Caco-2 (cell line): ENCODE measurements around the gene BCL3. TPM values are rescaled to one million over a fixed set of nuclear protein-coding genes. Genes with fewer than 3 reads are reported as not detected.
A peak's percentile ranks its signal among the peaks of the same experiment; 100 is the strongest.

ENCODE experiments used
- BruUV-seq: library from RNA; stranded (reverse); fragments of 400-500 nt; replicated peaks from 2 replicates; lab custom pipeline; 2021; lab: Mats Ljungman, UMichigan
- CTCF ChIA-PET: fragments of 300-600 bp; sonication (Branson Sonifier 250); formaldehyde crosslinking; loops from one replicate; lab custom pipeline; 2022; ENCODE audit warnings: antibody characterized with exemption; lab: Charles Lee
- POLR2A ChIA-PET: fragments of 300-600 bp; sonication (Branson Sonifier 250); formaldehyde crosslinking; loops from one replicate; lab custom pipeline; 2022; ENCODE audit warnings: antibody characterized with exemption; lab: Charles Lee
- DNase-seq, 2 experiments: peaks; one replicate each; pipeline versions ENCODE4 v3.0.0 to v3.0.0-alpha.2; 2020 to 2022
- H3K27me3 ChIP-seq: replicated peaks from 2 replicates; pipeline ENCODE4 v1.6.0; 2011; ENCODE audit warnings: low read length; ENCODE audit not compliant: control insufficient read depth, insufficient read depth
- H3K36me3 ChIP-seq: 2 replicates; pipeline ENCODE4 v1.5.1; 2011; ENCODE audit warnings: low read length; ENCODE audit not compliant: control insufficient read depth, insufficient read depth
- H3K4me1 ChIP-seq: fragments of 250-450 bp; sonication (Bioruptor Pico); 2 replicates; pipeline ENCODE4 v1.5.1; 2020; ENCODE audit warnings: mild to moderate bottlenecking
- H3K4me3 ChIP-seq: 2 replicates; pipeline ENCODE4 v1.5.1; 2011; ENCODE audit warnings: low read depth, mild to moderate bottlenecking, control low read depth, low read length
- H3K9me3 ChIP-seq: fragments of 250-450 bp; sonication (Bioruptor Pico); 2 replicates; pipeline ENCODE4 v1.5.1; 2020; ENCODE audit warnings: mild to moderate bottlenecking, moderate library complexity
- H3K27ac Mint-ChIP-seq: one replicate; pipeline ENCODE4 v1.8.0; 2022; ENCODE audit warnings: mixed read lengths; ENCODE audit not compliant: unreplicated experiment
- H3K27me3 Mint-ChIP-seq: one replicate; pipeline ENCODE4 v1.8.0; 2022; ENCODE audit warnings: mixed read lengths; ENCODE audit not compliant: insufficient read depth, unreplicated experiment
- H3K36me3 Mint-ChIP-seq: one replicate; pipeline ENCODE4 v1.8.0; 2022; ENCODE audit warnings: mild to moderate bottlenecking, mixed read lengths; ENCODE audit not compliant: insufficient read depth, unreplicated experiment
- H3K4me1 Mint-ChIP-seq: one replicate; pipeline ENCODE4 v1.8.0; 2022; ENCODE audit warnings: low read depth, mixed read lengths; ENCODE audit not compliant: unreplicated experiment
- H3K4me3 Mint-ChIP-seq: one replicate; pipeline ENCODE4 v1.8.0; 2022; ENCODE audit warnings: mild to moderate bottlenecking, moderate library complexity, mixed read lengths; ENCODE audit not compliant: unreplicated experiment
- H3K9me3 Mint-ChIP-seq: one replicate; pipeline ENCODE4 v1.8.0; 2022; ENCODE audit warnings: mixed read lengths; ENCODE audit not compliant: unreplicated experiment
- CTCF ChIP-seq, 2 experiments: fragments of 200-600 bp in 1 of 2; IDR thresholded peaks; 1 replicate in 1 of 2; 2 replicates in 1 of 2; pipeline versions ENCODE4 v1.5.1 to v1.8.0; 2011 to 2022; ENCODE audit warnings: antibody characterized with exemption in 1 of 2, control low read depth in 1 of 2, inconsistent platforms in 1 of 2, low read depth in 1 of 2, low read length in 1 of 2, mild to moderate bottlenecking in 1 of 2, moderate library complexity in 1 of 2; ENCODE audit not compliant: insufficient read depth in 1 of 2, severe bottlenecking in 1 of 2, unreplicated experiment in 1 of 2
- intact Hi-C: fragments of 100-400 bp; cut with micrococcal nuclease; formaldehyde crosslinking; loops from one replicate; pipeline ENCODE4 v1.10.0; 2022; ENCODE audit not compliant: unreplicated experiment
- microRNA-seq: library from miRNA; unstranded; fragments of <30 nt; microRNA quantifications from one replicate; pipeline ENCODE4 v1.2.0, GENCODE V29; 2022
- total RNA-seq: library from RNA; stranded (reverse); gene quantifications from 2 replicates; pipeline ENCODE4 v1.2.3, GENCODE V29; 2022

Gene BCL3
- total RNA-seq, 1 experiment from 2014 or later = 15.5 TPM

- BruUV-seq = TSS peak; percentile 95
- Mint-ChIP-seq H3K9me3 (peaks cover 2% of the 10 kb centered on the region), H3K27me3 (no peaks in the 10 kb centered on the region), H3K27ac (peak within 1 kb of the TSS; percentile 95), H3K4me1 (peaks cover 45% of the 10 kb centered on the region), H3K4me3 (peak within 1 kb of the TSS; percentile 82), H3K36me3 (peaks cover 66% of the 10 kb centered on the region)
- CTCF ChIA-PET = interaction anchor here (0.5 to 4.0 kb wide), 14 partner anchors 9 to 379 kb away, joined by 3 to 53 read pairs (median 6); partner anchors contain the start of genes CBLC and NECTIN2
- POLR2A ChIA-PET = interaction anchor here (0.6 to 2.7 kb wide), 8 partner anchors 11 to 105 kb away, joined by 3 to 30 read pairs (median 4); partner anchors contain the start of gene NECTIN2
- TF ChIP-seq CTCF (IDR thresholded peaks at IDR 0.05; ENCODE audit: insufficient read depth in 1 of 2, low read depth in 1 of 2, low read length in 1 of 2, severe bottlenecking in 1 of 2, unreplicated experiment in 1 of 2) = no peak
- H3K36me3 ChIP-seq = peaks cover 5% of the 10 kb centered on the region
- no peaks in the 10 kb centered on the region for H3K27me3 ChIP-seq
- H3K4me3 ChIP-seq = peak within 1 kb of the TSS; percentile 79
- peak; percentile 86 for DNase-seq
- intact Hi-C loops = loop anchor here (1.0 to 2.0 kb wide), 5 partner anchors 8 to 84 kb away; partner anchors contain the start of gene CBLC
- H3K9me3 ChIP-seq = no peaks in the 10 kb centered on the region
- H3K4me1 ChIP-seq = peaks cover 27% of the 10 kb centered on the region
These were observed 60.2 kb downstream of the BCL3 start, which contains the start of gene BCAM for GRCh38 chr19:44808463-44809371. Gene BCAM (plus strand): TSS chr19:44809103. CDS start chr19:44809125, 22 bp downstream.

Small RNAs within 50 kb of the gene (microRNA-seq; reads per million reads assigned to microRNA genes)
- not detected for gene MIR8085

Other genes with a start within 250 kb of the BCL3 start
- gene ZNF180, start 248.2 kb upstream of the BCL3 start, total RNA-seq = 9.1 and 13.3 TPM in 2 replicates
- gene CEACAM20, start 219.0 kb upstream of the BCL3 start, total RNA-seq = 0.16 TPM in 1 of 2 replicates, not detected in the other
- 3.9 and 6.8 TPM in 2 replicates for gene IGSF23, start 135.1 kb upstream of the BCL3 start, total RNA-seq
- gene PVR, start 104.8 kb upstream of the BCL3 start, total RNA-seq = 86.5 and 93.8 TPM in 2 replicates
- gene CEACAM19, start 77.2 kb upstream of the BCL3 start, total RNA-seq = 2.9 and 3.3 TPM in 2 replicates
- not detected in 2 replicates for gene CEACAM16, start 49.6 kb upstream of the BCL3 start, total RNA-seq
- 42.3 and 43.6 TPM in 2 replicates for gene CBLC, start 29.2 kb downstream of the BCL3 start, total RNA-seq
- gene BCAM, start 60.4 kb downstream of the BCL3 start, total RNA-seq = 230 and 244 TPM in 2 replicates
- 257 and 258 TPM in 2 replicates for gene NECTIN2, start 97.6 kb downstream of the BCL3 start, total RNA-seq
- gene TOMM40, start 142.5 kb downstream of the BCL3 start, total RNA-seq = 205 and 227 TPM in 2 replicates
- gene APOE, start 157.1 kb downstream of the BCL3 start, total RNA-seq = 1,346 and 1,404 TPM in 2 replicates
- gene APOC1, start 165.9 kb downstream of the BCL3 start, total RNA-seq = 246 and 250 TPM in 2 replicates
- gene APOC4, start 193.5 kb downstream of the BCL3 start, total RNA-seq = not detected in 2 replicates
- gene APOC2, start 197.3 kb downstream of the BCL3 start, total RNA-seq = not detected in 2 replicates
- 144 and 159 TPM in 2 replicates for gene CLPTM1, start 206.7 kb downstream of the BCL3 start, total RNA-seq